T-helper 2 cell treated with Interferon-gamma antibody and Interleukin-4, amounts not matched to agents 5 μg/mL and 100 μg/mL, for 36 hours (primary cell): ENCODE results near the gene SGK2.

Experiments
- DNase-seq: peaks from one replicate; pipeline ENCODE4 v3.0.0; 2021; ENCODE audit warnings: low spot score
- H3K27ac Mint-ChIP-seq: one replicate; pipeline ENCODE4 v1.8.0; 2021; ENCODE audit warnings: mild to moderate bottlenecking, mixed read lengths
- H3K27me3 Mint-ChIP-seq: one replicate; pipeline ENCODE4 v1.8.0; 2021; ENCODE audit warnings: low read depth, mixed read lengths
- H3K36me3 Mint-ChIP-seq: one replicate; pipeline ENCODE4 v1.8.0; 2021; ENCODE audit warnings: low read depth, mixed read lengths
- H3K4me1 Mint-ChIP-seq: one replicate; pipeline ENCODE4 v1.8.0; 2021; ENCODE audit warnings: low read depth, mixed read lengths
- H3K4me3 Mint-ChIP-seq: one replicate; pipeline ENCODE4 v1.8.0; 2022; ENCODE audit warnings: mild to moderate bottlenecking, moderate library complexity, mixed read lengths
- H3K9me3 Mint-ChIP-seq: one replicate; pipeline ENCODE4 v1.8.0; 2021; ENCODE audit warnings: mixed read lengths

The SGK2 gene

GRCh38 chr20:43531091-43531443, 27.8 kb upstream of the SGK2 start:
- Mint-ChIP-seq H3K27ac (no peak overlapping the region), H3K36me3 (no peaks in the 10 kb centered on the region), H3K9me3 (no peaks in the 10 kb centered on the region), H3K4me3 (no peak overlapping the region), H3K4me1 (no peaks in the 10 kb centered on the region), H3K27me3 (no peaks in the 10 kb centered on the region)
- no peak for DNase-seq

GRCh38 chr20:43532416-43533055, 26.3 kb upstream of the SGK2 start:
- Mint-ChIP-seq H3K36me3 (no peaks in the 10 kb centered on the region), H3K4me3 (no peak overlapping the region), H3K27me3 (no peaks in the 10 kb centered on the region), H3K4me1 (no peaks in the 10 kb centered on the region), H3K9me3 (no peaks in the 10 kb centered on the region), H3K27ac (no peak overlapping the region)
- no peak for DNase-seq

GRCh38 chr20:43533060-43533459, 25.8 kb upstream of the SGK2 start:
- Mint-ChIP-seq H3K9me3 (no peaks in the 10 kb centered on the region), H3K27me3 (no peaks in the 10 kb centered on the region), H3K27ac (no peak overlapping the region), H3K4me1 (no peaks in the 10 kb centered on the region), H3K36me3 (no peaks in the 10 kb centered on the region), H3K4me3 (no peak overlapping the region)
- no peak for DNase-seq

GRCh38 chr20:43534016-43534415, 24.8 kb upstream of the SGK2 start:
- no peaks in the 10 kb centered on the region for H3K4me1 Mint-ChIP-seq
- no peaks in the 10 kb centered on the region for H3K9me3 Mint-ChIP-seq
- no peak for DNase-seq
- H3K27me3 Mint-ChIP-seq, result no peaks in the 10 kb centered on the region
- H3K27ac Mint-ChIP-seq, result no peak overlapping the region
- no peak overlapping the region for H3K4me3 Mint-ChIP-seq
- H3K36me3 Mint-ChIP-seq, result no peaks in the 10 kb centered on the region

GRCh38 chr20:43534791-43535350, 24.0 kb upstream of the SGK2 start:
- no peak for DNase-seq
- Mint-ChIP-seq H3K36me3 (no peaks in the 10 kb centered on the region), H3K9me3 (no peaks in the 10 kb centered on the region), H3K4me1 (no peaks in the 10 kb centered on the region), H3K4me3 (no peak overlapping the region), H3K27ac (no peak overlapping the region), H3K27me3 (no peaks in the 10 kb centered on the region)

- no peaks in the 10 kb centered on the region for H3K4me1 Mint-ChIP-seq
Measured at GRCh38 chr20:43535370-43536004, 23.3 kb upstream of the SGK2 start.

GRCh38 chr20:43536041-43536816, 22.6 kb upstream of the SGK2 start:
- H3K4me3 Mint-ChIP-seq, result no peak overlapping the region
- H3K4me1 Mint-ChIP-seq, result no peaks in the 10 kb centered on the region
- DNase-seq, result no peak
- H3K27ac Mint-ChIP-seq, result no peak overlapping the region
- no peaks in the 10 kb centered on the region for H3K9me3 Mint-ChIP-seq
- no peaks in the 10 kb centered on the region for H3K27me3 Mint-ChIP-seq
- H3K36me3 Mint-ChIP-seq, result no peaks in the 10 kb centered on the region

More at GRCh38 chr20:43535370-43536004, 23.3 kb upstream of the SGK2 start:
- Mint-ChIP-seq H3K27me3 (no peaks in the 10 kb centered on the region), H3K36me3 (no peaks in the 10 kb centered on the region), H3K9me3 (no peaks in the 10 kb centered on the region), H3K27ac (no peak overlapping the region), H3K4me3 (no peak overlapping the region)
- no peak for DNase-seq

GRCh38 chr20:43536817-43537440, 21.9 kb upstream of the SGK2 start:
- no peak overlapping the region for H3K4me3 Mint-ChIP-seq
- H3K27me3 Mint-ChIP-seq, result no peaks in the 10 kb centered on the region
- no peaks in the 10 kb centered on the region for H3K36me3 Mint-ChIP-seq
- DNase-seq, result no peak
- no peaks in the 10 kb centered on the region for H3K9me3 Mint-ChIP-seq
- no peaks in the 10 kb centered on the region for H3K4me1 Mint-ChIP-seq
- H3K27ac Mint-ChIP-seq, result no peak overlapping the region

- H3K27me3 Mint-ChIP-seq, result no peaks in the 10 kb centered on the region
- H3K4me1 Mint-ChIP-seq, result no peaks in the 10 kb centered on the region
- H3K4me3 Mint-ChIP-seq, result no peak overlapping the region
- no peak overlapping the region for H3K27ac Mint-ChIP-seq
- DNase-seq, result no peak
- H3K36me3 Mint-ChIP-seq, result no peaks in the 10 kb centered on the region
- H3K9me3 Mint-ChIP-seq, result no peaks in the 10 kb centered on the region
Measured at GRCh38 chr20:43537921-43538877, 20.6 kb upstream of the SGK2 start.

GRCh38 chr20:43538878-43539700, 19.7 kb upstream of the SGK2 start:
- no peak for DNase-seq
- H3K27me3 Mint-ChIP-seq, result no peaks in the 10 kb centered on the region
- no peaks in the 10 kb centered on the region for H3K36me3 Mint-ChIP-seq
- H3K27ac Mint-ChIP-seq, result no peak overlapping the region
- no peaks in the 10 kb centered on the region for H3K9me3 Mint-ChIP-seq
- H3K4me1 Mint-ChIP-seq, result no peaks in the 10 kb centered on the region
- no peak overlapping the region for H3K4me3 Mint-ChIP-seq

GRCh38 chr20:43539975-43540672, 18.7 kb upstream of the SGK2 start:
- Mint-ChIP-seq H3K27me3 (no peaks in the 10 kb centered on the region), H3K36me3 (no peaks in the 10 kb centered on the region), H3K4me3 (no peak overlapping the region), H3K27ac (no peak overlapping the region), H3K4me1 (no peaks in the 10 kb centered on the region), H3K9me3 (no peaks in the 10 kb centered on the region)
- no peak for DNase-seq

- Mint-ChIP-seq H3K27ac (no peak overlapping the region), H3K27me3 (no peaks in the 10 kb centered on the region), H3K4me3 (no peak overlapping the region), H3K4me1 (no peaks in the 10 kb centered on the region), H3K9me3 (no peaks in the 10 kb centered on the region), H3K36me3 (no peaks in the 10 kb centered on the region)
- DNase-seq, result no peak
Measured at GRCh38 chr20:43540673-43541060, 18.2 kb upstream of the SGK2 start.
